Renal cortex interstitium (tissue), 11 donors: ENCODE measurements around the gene CNTN5. TPM values are rescaled to one million over a fixed set of nuclear protein-coding genes. Genes with fewer than 3 reads are reported as not detected.

ENCODE experiments used
- DNase-seq, 11 donors: peaks; one replicate each; pipeline ENCODE4 v3.0.0-alpha.2; 2013; ENCODE audit warnings: low read depth in 9 of 11, low spot score in 4 of 11; ENCODE audit errors: extremely low read depth in 1 of 11
- polyA plus RNA-seq, 3 donors: library from polyadenylated mRNA; unstranded; fragments of 120-200 nt; gene quantifications; one replicate each; pipeline ENCODE4 v1.2.1, GENCODE V29; 2013; ENCODE audit not compliant: insufficient read length in 3 of 3

The CNTN5 gene
- polyA plus RNA-seq, 3 donors: 19.5 to 24.5 (median 20.4) TPM

GRCh38 chr11:99424313-99425084 lies 403.8 kb downstream of the CNTN5 start:
- DNase-seq: no peak

GRCh38 chr11:99425596-99425995 lies 404.8 kb downstream of the CNTN5 start:
- DNase-seq: no peak

- no peak for DNase-seq
Observed at GRCh38 chr11:99432677-99433076, 411.9 kb downstream of the CNTN5 start.

GRCh38 chr11:99443276-99443675 lies 422.5 kb downstream of the CNTN5 start:
- DNase-seq: no peak

GRCh38 chr11:99446400-99446799 lies 425.7 kb downstream of the CNTN5 start:
- no peak for DNase-seq

- DNase-seq: no peak
Observed at GRCh38 chr11:99449345-99449744, 428.6 kb downstream of the CNTN5 start.

GRCh38 chr11:99452075-99452474 lies 431.3 kb downstream of the CNTN5 start:
- DNase-seq: no peak

- DNase-seq: no peak
Observed at GRCh38 chr11:99461913-99462312, 441.2 kb downstream of the CNTN5 start.

GRCh38 chr11:99464985-99465384 lies 444.2 kb downstream of the CNTN5 start:
- DNase-seq: no peak

- no peak for DNase-seq
Observed at GRCh38 chr11:99489581-99489980, 468.8 kb downstream of the CNTN5 start.

GRCh38 chr11:99494065-99494464 lies 473.3 kb downstream of the CNTN5 start:
- DNase-seq: no peak

GRCh38 chr11:99501655-99502054 lies 480.9 kb downstream of the CNTN5 start:
- no peak for DNase-seq

- DNase-seq: no peak
Observed at GRCh38 chr11:99505316-99505715, 484.6 kb downstream of the CNTN5 start.

- DNase-seq: no peak
Observed at GRCh38 chr11:99505831-99506230, 485.1 kb downstream of the CNTN5 start.

GRCh38 chr11:99509863-99510262 lies 489.1 kb downstream of the CNTN5 start:
- DNase-seq: no peak

- DNase-seq: no peak
Observed at GRCh38 chr11:99513368-99513767, 492.6 kb downstream of the CNTN5 start.

- DNase-seq: no peak
Observed at GRCh38 chr11:99519095-99519494, 498.3 kb downstream of the CNTN5 start.

- DNase-seq: no peak
Observed at GRCh38 chr11:99522467-99523173, 501.9 kb downstream of the CNTN5 start.

GRCh38 chr11:99531468-99531867 lies 510.7 kb downstream of the CNTN5 start:
- no peak for DNase-seq

GRCh38 chr11:99534812-99535211 lies 514.1 kb downstream of the CNTN5 start:
- DNase-seq: no peak

- DNase-seq: no peak
Observed at GRCh38 chr11:99535406-99535805, 514.7 kb downstream of the CNTN5 start.
